DMS 273 treated with DMSO at 0.1 percent for 48 hours (cell line): ENCODE measurements around the gene TPST1.
A peak's percentile ranks its signal among the peaks of the same experiment; 100 is the strongest.
"Not testable (repeated sequence)": the region's sequence is repeated elsewhere in the genome, so short reads cannot be mapped to it uniquely, and the experiment has no call there.

Experiments used
- DNase-seq: peaks from one replicate; lab custom pipeline; 2025; lab: John Stamatoyannopoulos, UW

The TPST1 gene

GRCh38 chr7:66331883-66332282 is 126.7 kb downstream of the TPST1 start:
- no peak for DNase-seq

GRCh38 chr7:66333443-66333842 is 128.3 kb downstream of the TPST1 start:
- DNase-seq = no peak

DNA sequence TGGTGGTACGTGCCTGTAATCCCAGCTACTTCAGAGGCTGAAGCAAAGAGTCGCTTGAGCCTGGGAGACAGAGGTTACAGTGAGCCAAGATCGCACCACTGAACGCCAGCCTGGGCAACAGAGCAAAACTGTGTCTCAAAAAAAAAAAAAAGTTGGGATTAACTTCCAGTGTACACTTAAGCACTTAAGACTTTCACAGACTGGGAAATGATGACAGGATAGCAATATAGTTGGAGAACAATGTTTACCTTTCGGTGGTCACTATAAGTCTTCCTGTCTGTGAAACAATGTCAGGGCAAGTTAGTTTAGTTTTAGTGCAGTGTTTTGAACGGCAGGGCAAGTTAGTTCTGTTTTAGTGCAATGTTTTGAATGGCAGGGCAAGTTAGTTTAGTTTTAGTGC is 130.2 kb downstream of the TPST1 start:
- DNase-seq = no peak

- DNase-seq = no peak
Observed at GRCh38 chr7:66336760-66337159, 131.6 kb downstream of the TPST1 start.

DNA sequence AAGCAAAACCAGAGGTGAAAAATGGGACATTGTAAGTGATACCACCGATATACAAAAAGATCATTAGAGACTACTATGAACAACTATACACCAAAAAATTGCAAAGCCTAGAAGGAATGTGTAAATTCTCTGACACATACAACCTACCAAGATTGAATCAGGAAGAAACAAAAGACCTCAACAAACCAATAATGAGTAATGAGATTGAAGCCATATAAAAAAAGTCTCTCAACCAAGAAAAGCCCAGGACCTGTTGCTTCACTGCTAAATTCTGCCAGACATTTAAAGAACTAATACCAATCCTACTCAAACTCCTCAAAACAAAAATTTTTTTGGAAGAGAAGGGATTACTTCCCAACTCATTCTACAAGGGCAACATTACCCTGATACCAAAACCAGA is 134.0 kb downstream of the TPST1 start:
- DNase-seq = no peak

DNA sequence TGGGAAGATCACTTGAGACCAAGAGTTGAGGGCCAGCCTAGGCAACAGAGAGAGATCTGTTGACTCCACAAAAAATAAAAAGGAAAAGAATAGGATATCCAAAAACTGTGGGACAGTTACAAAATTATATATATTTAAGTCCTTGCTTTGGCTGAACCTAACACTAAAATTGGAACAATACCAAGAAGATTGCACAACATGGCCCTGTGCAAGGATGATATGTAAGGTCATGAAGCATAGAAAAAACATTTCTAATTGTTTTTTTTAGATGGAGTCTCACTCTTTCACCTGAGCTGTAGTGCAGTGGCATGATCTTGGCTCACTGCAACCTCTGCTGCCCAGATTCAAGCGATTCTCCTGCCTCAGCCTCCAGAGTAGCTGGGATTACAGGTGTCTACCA is 139.0 kb downstream of the TPST1 start:
- no peak for DNase-seq

DNA sequence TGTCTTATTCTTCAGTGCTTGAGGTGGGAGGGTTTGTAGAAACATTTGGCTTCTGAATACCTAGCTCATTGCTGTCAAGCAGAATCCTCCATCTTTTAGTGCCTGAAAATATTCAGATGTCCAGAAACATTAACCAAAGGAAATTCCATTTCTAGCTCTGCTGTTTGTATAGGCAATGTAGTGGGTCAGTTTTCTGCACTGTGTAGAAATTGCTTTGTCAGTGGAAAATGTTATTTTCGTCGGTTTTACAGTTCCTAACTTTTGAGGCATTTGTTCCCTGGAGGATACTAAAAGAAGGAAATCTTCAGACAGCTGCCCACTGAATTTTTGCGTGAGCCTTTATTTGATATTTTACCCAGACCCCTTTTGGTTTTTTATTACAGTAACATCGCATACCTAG is 143.4 kb downstream of the TPST1 start:
- DNase-seq = no peak

DNA sequence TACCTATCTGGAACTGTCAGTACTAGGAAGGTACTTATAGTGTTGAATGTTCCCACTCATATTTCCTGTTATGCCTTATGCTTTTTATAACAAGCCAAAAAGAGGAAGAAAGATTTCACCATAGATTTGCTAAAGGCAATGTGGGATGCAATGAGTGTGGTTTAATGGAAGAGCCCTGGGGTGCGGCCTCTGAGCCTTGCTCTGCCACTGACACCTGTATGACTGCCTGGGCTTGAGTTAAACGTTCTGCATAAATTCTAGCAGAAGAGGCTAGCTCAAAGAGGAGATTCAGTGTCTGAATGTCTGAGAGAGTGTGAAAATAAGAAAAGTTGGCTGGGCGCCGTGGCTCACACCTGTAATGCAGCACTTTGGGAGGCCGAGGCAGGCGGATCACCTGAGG is 143.8 kb downstream of the TPST1 start:
- DNase-seq = no peak

DNA sequence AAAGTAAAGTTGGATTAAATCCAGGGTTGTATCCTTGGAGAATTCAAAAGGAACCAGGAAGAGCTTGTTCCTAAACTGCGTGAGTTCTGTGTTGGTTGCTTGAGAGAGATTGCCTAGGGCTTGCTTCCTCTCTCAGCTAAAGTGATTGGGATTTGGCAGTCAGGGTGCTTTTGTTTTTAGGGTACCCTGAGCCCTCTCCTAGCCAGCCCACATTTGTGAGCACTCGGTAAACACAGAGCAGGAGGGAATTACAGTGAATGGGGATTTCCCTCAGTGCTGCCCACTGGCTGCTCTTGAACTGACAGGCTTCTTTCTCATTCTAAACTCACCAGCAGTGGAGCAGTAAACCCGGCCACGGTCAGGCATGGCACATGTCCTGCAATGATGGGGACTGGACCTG is 146.9 kb downstream of the TPST1 start:
- DNase-seq = no peak

GRCh38 chr7:66353547-66353946 is 148.4 kb downstream of the TPST1 start:
- no peak for DNase-seq

DNA sequence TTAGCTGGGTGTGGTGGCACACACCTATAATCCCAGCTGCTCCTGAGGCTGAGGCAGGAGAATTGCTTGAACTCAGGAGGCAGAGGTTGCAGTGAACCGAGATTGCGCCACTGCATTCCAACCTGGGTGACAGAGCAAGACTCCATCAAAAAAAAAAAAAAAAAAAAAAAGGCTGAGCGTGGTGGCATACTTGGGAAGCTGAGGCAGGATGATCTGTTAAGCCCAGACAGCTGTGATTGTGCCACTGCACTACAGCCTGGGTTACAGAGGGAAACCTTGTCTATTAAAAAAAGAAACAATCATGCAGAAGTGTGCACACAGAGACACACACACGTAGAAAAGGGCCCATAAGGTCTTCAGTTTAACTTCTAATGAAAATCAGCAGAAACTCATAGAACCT is 150.6 kb downstream of the TPST1 start:
- DNase-seq = no peak

- no peak for DNase-seq
Observed at GRCh38 chr7:66356277-66356721, 151.2 kb downstream of the TPST1 start.

GRCh38 chr7:66357087-66357486 is 152.0 kb downstream of the TPST1 start:
- DNase-seq = no peak

GRCh38 chr7:66359656-66360211 is 154.6 kb downstream of the TPST1 start:
- DNase-seq = peak; percentile 65

GRCh38 chr7:66362136-66362535 is 157.0 kb downstream of the TPST1 start:
- no peak for DNase-seq

DNA sequence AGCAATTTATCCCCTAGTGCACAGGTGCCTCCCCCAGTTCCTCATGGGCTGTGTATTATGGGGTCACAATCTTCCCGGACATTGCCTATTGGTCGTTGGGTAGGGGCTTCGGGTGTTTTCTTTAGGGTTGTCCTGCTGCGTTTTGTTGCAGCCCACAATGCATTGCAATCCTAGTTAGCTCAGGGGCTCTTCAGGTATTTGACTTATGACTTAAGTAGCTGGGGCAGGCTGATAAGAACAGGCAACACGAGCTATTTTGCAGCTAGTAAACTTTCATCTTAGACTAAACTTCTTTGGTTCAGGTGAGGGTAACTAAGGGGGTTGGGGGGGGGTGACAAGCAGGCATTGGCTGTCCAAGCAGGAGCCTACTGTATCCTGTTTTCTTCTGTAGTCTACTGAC is 158.5 kb downstream of the TPST1 start:
- no peak for DNase-seq

DNA sequence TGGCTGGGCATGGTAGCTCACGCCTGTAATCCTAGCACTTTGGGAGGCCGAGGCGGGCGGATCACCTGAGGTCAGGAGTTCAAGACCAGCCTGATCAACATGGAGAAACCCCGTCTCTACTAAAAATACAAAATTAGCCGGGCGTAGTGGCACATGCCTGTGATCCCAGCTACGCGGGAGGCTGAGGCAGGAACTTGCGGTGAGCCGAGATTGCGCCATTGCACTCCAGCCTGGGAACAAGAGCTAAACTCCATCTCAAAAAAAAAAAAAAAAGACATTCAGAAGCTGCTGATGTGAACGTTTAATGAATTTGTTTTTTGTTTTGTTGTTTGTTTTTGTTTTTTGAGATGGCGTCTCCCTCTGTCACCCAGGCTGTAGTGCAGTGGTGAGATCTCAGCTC is 159.9 kb downstream of the TPST1 start:
- DNase-seq = not testable (repeated sequence)

DNA sequence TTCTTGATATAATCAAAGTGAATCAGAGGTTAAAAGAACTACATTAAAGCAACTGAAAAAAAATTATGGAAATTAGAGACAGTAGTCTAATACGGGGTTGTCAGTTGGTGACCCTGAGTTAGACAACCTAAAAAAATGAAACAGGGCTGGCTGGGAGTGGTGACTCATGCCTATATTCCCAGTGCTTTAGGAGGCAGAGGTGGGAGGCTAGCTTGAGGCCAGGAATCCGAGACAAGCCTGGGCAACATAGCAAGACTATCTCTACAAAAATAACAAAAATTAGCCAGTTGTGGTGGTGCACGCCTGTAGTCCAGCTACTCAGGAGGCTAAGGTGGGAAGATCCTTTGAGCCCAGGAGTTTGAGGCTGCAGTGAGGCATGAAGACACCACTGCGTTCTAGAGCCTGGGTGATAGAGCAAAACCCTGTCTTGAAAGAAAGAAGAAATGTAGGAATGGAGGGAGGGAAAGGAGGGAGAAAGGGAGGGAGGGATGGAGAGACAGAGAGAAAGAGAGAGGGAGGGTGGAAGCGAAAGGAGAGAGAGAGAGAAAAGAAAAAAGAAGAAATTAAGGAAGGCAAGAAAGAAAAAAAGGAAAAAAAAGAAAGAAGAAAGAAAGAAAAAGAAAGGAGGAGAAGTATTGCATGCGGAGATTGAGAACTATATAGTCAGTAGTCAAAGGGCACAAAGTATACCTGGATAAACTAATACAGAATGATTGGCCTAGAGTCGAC is 166.1 kb downstream of the TPST1 start:
- DNase-seq = no peak

DNA sequence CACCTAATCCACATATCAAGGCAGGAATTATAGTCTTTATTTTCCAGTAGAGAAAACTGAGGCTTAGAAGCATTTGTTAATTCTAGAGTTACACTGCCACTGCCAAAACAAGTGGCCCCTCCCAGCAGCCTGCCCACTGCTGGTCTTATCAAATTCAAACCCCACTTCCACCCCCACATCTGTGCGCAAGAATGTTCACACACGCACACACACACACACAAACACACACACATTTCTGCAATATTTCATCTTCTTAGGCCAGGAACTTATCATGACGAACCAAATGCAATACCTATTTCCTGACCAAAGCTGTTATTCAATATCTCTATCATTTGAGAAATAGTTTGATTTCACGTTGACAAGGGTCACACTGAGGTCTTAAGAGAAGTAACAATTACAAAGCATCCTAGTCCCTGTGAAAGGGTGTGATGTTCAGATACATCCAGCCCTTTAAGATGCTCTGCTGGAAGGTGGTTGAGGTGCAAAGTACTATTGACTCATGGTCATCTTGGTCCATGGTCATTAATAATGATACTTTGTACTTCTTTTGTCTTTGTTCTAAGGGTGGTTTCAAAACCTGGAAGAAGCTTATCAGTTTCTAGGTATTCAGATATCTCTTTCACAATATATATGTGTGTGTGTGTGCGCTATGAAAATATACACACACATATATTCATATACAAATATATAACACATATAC is 169.2 kb downstream of the TPST1 start:
- not testable (repeated sequence) for DNase-seq

DNA sequence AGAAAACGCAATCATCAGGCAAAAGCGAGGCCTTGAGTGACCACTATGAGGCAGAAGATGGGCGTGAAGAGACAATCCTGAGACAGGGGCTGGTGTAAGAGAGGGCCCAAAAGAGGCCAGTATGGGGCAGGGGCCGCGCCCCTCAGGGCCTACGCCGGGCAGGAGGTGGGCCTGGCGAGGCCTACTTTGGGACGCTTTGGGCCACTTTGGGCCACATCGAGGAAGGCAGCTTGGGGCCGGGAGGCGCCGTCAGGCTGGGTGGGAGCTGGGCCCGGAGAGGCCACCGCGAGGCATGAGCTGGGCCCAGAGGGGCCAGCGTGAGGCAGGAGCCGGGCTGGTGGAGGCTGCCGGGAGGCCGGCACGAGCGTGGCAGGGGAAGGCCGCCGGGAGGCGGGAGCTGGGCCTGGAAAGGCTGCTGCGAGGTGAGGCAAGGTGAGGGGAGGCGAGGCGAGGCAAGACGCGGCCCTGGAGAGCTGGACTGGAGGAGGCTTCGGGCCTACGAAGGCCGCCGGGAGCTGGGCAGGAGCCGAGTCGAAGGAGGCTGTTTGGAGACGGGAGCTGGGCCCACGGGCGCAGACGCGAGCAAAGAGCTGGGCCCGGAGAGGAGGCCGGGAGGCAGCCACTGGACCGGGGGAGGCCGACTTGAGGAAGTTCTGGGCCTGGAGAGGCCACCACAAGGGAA is 171.3 kb downstream of the TPST1 start:
- DNase-seq = no peak

GRCh38 chr7:66377045-66377444 is 171.9 kb downstream of the TPST1 start:
- DNase-seq = no peak

GRCh38 chr7:66377714-66378113 is 172.6 kb downstream of the TPST1 start:
- DNase-seq = no peak
